Activated CD4-positive, CD25-positive, alpha-beta regulatory T cell treated with anti-CD3 and anti-CD28 coated beads, Interleukin-2, amount 50 U/mL, for 16 hours (primary cell): ENCODE data around the gene NEK3.
"Not testable (repeated sequence)": the region's sequence is repeated elsewhere in the genome, so short reads cannot be mapped to it uniquely, and the experiment has no call there.

Experiments
- DNase-seq: peaks from one replicate; pipeline ENCODE4 v3.0.0-alpha.2; 2020; ENCODE audit warnings: low read depth, low spot score

Gene NEK3

DNA sequence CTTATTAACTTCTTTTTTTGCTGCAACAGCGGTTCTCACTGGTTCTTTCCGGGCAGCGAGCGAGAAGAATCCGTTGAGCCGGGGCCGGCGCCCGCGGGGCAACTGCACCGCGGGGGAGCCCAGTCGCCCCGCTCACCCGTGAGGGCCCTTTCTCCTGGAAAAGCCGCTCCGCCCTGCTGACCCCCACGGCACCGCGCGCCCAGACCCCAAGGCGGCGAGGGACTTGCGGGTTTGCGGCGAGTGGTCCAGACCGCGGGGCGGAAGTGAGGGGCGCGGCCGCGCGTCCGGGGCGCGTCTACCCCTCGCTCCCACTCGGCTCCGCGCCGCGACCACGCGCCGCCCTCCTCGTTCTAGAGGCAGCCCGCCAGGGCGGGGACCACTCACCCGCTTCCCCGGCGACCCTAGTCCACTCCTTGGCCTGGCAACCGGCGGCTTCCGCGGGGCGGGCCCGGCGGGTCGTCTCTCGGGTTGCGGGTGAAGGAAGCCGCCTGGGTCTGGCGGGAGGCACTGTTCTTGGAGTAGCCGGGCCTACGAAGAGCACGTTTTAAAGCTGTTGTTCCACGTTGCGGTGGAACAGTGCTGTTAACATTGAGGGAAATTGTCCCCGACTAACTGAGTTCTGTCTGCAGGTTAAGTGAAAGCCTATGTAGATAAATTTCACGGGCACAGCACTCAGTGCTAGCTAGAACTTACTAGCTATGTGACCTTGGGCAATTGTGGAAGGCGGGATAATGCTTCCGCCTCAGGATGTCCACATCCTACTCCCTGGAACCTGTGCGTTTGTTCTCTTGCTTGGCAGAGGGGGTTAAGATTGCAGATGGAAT, at the start of gene NEK3:
Gene NEK3, minus strand, starts transcription at position 439 of the 824 bp plus-strand sequence. CDS start 3,406 bp downstream, outside the sequence.
- peak; percentile 9 for DNase-seq

DNA sequence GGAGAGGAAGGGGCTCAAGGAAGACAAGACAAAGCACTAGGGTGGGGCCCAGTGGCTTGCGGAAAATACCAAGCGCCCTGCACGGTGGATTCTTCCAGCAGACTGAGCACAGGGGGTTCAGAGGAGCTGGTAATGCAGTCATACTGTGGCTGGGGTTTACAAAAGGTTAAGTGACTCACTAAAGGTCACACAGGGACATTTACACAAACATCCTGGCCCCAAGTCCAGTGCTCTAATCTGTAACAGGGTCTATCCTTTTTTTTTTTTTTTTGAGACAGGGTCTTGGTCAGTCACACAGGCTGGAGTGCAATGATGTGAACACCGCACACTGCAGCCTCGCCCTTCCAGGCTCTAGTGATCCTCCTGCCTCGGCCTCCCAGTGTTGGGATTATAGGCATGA, 49.0 kb upstream of the NEK3 start:
- not testable (repeated sequence) for DNase-seq

GRCh38 chr13:52207896-52208295, 48.5 kb upstream of the NEK3 start:
- not testable (repeated sequence) for DNase-seq

DNA sequence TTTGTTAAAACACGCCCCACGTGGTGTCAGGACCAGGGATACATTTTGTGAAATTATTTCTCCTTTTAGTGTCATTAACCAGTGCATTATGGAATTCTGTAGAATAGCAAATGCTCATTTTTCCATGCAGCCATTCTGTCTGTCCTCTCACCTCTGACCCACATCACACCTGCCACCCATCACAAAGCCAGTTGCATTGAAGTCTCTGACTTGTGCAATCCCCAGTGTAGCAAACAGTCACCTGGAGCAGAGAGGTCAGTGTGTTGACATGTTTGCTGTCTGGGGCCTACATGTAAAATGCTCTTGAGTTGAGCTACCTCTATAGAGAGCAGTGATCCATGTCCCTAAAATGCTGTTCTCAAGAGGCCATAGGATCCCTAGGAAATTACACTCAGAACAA, 47.9 kb upstream of the NEK3 start:
- not testable (repeated sequence) for DNase-seq

GRCh38 chr13:52204546-52204945, 45.1 kb upstream of the NEK3 start:
- DNase-seq, result not testable (repeated sequence)

DNA sequence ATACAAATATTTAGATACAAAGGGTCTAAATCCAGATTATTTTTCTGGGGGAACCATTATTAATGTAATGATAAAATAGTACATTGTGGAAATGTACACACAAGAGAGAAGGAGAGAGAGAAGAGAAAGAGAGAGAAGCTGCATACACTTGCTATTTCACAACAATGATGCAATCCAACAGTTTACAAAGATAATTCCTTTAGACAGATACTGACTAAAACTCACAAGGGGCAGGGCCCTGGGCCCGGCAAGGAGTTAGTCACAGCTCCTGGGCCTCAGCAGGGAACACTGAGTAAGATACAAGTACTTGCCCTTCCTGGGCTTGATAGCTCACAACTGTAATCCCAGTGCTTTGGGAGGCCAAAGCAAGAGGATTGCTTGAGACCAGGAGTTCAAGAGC, 44.5 kb upstream of the NEK3 start:
- DNase-seq, result not testable (repeated sequence)

DNA sequence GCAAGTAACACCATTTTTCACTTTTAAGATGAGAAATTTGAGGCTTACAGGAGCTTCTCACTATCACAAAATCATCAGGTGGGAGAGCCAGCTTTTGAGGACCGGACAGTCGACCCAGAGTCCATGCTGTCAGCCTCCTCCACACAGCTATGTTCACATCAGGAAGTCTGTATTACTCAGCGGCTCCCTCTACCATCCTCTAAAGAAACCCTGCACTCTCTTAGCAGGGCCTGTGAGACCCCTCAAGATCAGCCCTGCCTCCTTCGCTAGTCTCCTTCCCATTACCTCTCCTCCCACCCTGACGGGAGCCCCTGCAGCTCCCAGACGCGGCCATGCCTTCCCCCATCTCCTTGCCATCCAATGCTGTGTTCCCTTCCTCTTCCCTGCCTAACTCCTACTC, 43.1 kb upstream of the NEK3 start:
- DNase-seq, result not testable (repeated sequence)

DNA sequence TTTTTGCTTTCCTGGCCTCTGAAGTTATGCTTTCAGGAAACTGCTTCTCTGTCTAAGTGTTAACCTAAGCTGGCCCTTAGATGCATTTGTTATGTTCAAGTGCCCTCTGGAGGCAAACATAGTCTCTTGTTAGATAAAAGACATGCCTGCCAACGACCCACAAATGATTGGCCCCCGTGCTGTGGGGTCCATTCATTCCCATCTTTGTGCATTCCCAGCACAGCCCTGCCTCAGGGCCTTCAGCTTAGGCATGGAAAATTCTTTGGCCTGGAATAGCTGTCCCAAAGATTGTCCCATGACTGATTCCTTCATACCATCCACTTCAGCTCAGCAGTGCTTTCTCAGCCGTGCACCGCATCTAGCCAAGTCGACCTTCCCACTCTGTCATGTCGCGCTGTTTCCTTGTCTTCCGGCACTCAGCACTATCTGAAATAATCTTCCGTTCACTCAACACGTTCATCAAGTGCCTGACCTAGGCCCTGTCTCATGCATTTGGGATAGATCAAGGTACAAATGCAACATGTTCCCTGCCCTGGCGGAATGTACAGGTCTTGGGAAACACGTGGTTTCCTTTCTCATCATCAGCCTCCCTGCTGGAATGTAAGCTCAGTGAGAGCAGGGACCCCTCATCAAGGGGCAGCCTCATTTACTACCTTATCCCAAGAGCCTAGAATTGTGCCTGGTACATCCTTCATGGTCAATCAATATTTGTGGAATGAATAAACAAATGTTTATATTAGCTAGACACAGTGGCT, 42.2 kb upstream of the NEK3 start:
- DNase-seq, result not testable (repeated sequence)

- peak; percentile 16 for DNase-seq
These were observed 36.0 kb upstream of the NEK3 start for GRCh38 chr13:52195401-52195837.

GRCh38 chr13:52194184-52194868, 34.9 kb upstream of the NEK3 start:
- peak; percentile 78 for DNase-seq

DNA sequence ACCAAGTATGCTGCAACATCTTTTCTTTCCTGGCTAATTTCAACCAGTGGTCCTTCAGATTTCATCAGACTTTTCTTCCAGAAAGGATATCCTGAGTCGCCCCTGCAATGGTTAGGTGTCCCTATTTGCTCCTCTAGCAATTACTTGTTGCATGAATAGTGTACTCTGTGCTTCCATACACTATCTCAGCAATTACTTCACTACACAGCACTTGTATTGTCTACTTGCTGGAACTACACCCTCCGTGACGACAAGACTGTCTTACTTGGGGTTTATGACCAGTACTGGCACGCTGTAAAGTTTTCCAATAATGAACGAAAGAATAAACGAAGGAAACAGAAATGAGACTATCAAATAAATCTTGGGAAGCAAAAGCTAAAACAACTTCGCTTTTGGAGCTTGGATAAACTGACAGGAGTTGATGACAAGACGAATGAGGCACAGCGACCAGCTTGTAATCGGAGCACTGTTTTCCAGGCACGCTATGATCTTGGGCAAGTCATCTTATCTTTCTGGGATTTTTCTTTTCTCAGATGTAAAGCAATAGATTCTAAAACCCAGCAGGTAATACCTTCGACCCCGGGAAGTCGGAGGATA, 34.3 kb upstream of the NEK3 start:
- not testable (repeated sequence) for DNase-seq

GRCh38 chr13:52187424-52188187, 28.2 kb upstream of the NEK3 start:
- not testable (repeated sequence) for DNase-seq

DNA sequence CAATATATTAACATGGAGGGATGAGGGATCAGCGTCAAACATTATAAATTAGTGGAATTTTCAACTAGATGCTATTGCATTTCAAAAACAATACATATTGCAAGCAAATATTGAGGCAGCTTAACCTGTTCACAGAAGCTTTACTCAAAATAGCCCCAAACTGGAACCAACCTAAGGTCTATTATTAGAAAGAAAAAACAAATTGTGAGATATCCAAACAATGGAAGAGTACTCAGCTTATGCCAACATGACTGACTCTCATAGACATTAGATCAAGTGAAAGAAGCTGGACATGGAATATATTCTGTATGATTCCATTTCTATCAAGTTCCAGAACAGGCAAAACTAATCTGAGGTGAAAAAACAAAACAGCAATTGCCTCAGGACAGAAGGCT, 27.6 kb upstream of the NEK3 start:
- no peak for DNase-seq

GRCh38 chr13:52181316-52181954, 22.0 kb upstream of the NEK3 start:
- not testable (repeated sequence) for DNase-seq

- no peak for DNase-seq
These were observed 20.5 kb upstream of the NEK3 start for GRCh38 chr13:52179925-52180324.

- no peak for DNase-seq
These were observed 17.9 kb upstream of the NEK3 start for GRCh38 chr13:52177276-52177675.

DNA sequence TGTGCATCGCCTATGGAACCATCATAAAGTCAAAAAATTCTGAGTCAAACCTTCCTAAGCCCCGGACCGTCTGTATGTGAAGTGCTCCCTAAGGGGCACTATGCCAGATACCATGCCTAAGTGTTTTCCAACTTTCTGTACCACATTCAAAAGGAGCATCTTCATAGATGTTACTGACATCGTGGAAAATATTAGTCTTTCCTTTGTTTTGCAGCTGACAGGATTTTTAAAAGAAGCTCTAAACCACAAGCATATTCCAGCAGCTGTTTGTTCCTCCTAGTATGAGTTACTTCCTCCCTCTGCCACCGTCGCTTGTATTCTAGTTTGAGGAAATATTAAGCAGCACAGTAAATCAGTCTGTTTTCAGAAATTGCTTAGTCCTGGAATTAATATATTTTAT, 14.6 kb upstream of the NEK3 start:
- DNase-seq, result not testable (repeated sequence)

- DNase-seq, result no peak
These were observed 14.0 kb upstream of the NEK3 start for GRCh38 chr13:52173373-52173772.

DNA sequence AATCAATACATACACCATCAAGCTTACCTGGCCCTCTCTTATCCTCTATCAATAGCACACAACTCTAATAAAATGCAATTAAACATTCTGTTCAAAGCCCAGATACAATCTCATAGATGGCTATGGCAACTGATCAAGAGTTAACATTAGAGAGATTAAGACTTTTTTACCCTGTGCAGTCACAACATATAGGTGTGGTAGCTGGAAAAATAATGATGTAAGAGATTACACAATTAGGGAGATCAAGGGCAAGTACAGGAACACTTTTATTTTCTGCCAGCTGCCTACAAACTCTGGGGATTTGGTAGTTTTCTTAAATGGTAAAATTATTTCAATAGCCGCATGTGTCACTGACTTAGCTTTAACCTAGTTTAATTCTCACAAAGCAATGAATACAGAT, 12.3 kb upstream of the NEK3 start:
- not testable (repeated sequence) for DNase-seq

DNA sequence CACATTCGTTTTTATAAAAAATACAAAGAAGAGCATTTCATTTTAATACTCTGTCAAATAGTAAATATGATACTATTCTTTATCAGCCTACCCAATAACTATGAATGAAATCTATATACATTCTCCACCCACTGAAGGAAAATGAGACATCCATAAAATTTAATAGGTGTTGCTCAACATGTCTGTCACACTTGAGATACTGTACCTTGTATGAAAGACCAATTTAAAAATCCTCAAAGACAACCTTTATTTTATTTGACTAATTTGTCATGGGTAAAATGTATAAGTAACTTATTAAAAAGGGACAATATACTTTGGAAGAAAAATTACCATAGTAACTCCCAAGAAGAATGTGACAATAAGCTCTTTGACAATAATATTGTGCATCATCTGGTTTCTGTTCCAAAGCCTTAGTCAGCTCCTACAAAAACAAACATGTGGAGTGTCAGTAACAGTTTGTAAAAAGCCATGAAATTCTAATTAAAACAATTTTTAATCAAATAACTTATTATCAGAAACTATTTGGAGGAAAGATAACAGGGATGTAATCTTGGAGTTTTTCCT, 11.5 kb upstream of the NEK3 start:
- not testable (repeated sequence) for DNase-seq
